OCI-LY3 (cell line): ENCODE results near the gene TNFAIP8L3.

ENCODE experiments used
- H2AFZ ChIP-seq: fragments of 200-600, 300-600 bp; shearing (Covaris generic); 2 replicates; pipeline ENCODE4 v1.6.0; 2014; ENCODE audit warnings: antibody characterized with exemption, low read depth, low read length
- H3K27ac ChIP-seq: fragments of 200-600, 300-600 bp; sonication (generic); 2 replicates; pipeline ENCODE4 v1.5.1; 2014; ENCODE audit warnings: mild to moderate bottlenecking, low read length, moderate library complexity, mixed read lengths
- H3K27me3 ChIP-seq: fragments of 200-600, 300-600 bp; sonication (generic); 2 replicates; pipeline ENCODE4 v1.6.1; 2014; ENCODE audit warnings: low read depth, low read length, mixed read lengths
- H3K36me3 ChIP-seq: fragments of 200-600, 300-600 bp; sonication (generic); replicated peaks from 2 replicates; pipeline ENCODE3; 2014; ENCODE audit warnings: low read depth, low read length, mixed read lengths
- H3K4me1 ChIP-seq: fragments of 300-600, 200-600 bp; sonication (generic); 2 replicates; pipeline ENCODE4 v1.6.1; 2014; ENCODE audit warnings: low read length, mixed read lengths
- H3K4me2 ChIP-seq: fragments of 200-600, 300-600 bp; sonication (generic); 2 replicates; pipeline ENCODE4 v1.6.1; 2014; ENCODE audit warnings: low read length, mixed read lengths
- H3K4me3 ChIP-seq: fragments of 300-600, 200-600 bp; sonication (generic); 2 replicates; pipeline ENCODE4 v1.5.1; 2014; ENCODE audit warnings: antibody characterized with exemption, mild to moderate bottlenecking, low read length, moderate library complexity
- H3K79me2 ChIP-seq: fragments of 300-600, 200-600 bp; shearing (Covaris generic); 2 replicates; pipeline ENCODE4 v1.6.1; 2014; ENCODE audit warnings: mild to moderate bottlenecking, low read length, mixed read lengths
- H3K9ac ChIP-seq: fragments of 300-600, 200-600 bp; shearing (Covaris generic); 2 replicates; pipeline ENCODE4 v1.6.0; 2014; ENCODE audit warnings: mild to moderate bottlenecking, low read length, moderate library complexity
- H3K9me3 ChIP-seq: fragments of 200-600, 300-600 bp; shearing (Covaris generic); 2 replicates; pipeline ENCODE4 v1.6.1; 2014; ENCODE audit warnings: low read length, mixed read lengths; ENCODE audit not compliant: insufficient read depth
- H4K20me1 ChIP-seq: fragments of 200-600, 300-600 bp; sonication (generic); 2 replicates; pipeline ENCODE4 v1.6.1; 2016; ENCODE audit warnings: low read length, mixed read lengths; ENCODE audit not compliant: insufficient read depth
- EZH2phosphoT487 ChIP-seq: fragments of 200-600 bp; shearing (Covaris generic); IDR thresholded peaks from 2 replicates; pipeline ENCODE4 v1.6.1; 2018; ENCODE audit warnings: antibody characterized with exemption, mixed run types, low read depth
- TF ChIP-seq, protein P1 (sequence below): fragments of 200-600, 300-600 bp; sonication (generic); IDR thresholded peaks from 2 replicates; pipeline ENCODE4 v1.5.1; 2014; ENCODE audit warnings: antibody characterized with exemption, low read length, low read depth

The TNFAIP8L3 gene

DNA sequence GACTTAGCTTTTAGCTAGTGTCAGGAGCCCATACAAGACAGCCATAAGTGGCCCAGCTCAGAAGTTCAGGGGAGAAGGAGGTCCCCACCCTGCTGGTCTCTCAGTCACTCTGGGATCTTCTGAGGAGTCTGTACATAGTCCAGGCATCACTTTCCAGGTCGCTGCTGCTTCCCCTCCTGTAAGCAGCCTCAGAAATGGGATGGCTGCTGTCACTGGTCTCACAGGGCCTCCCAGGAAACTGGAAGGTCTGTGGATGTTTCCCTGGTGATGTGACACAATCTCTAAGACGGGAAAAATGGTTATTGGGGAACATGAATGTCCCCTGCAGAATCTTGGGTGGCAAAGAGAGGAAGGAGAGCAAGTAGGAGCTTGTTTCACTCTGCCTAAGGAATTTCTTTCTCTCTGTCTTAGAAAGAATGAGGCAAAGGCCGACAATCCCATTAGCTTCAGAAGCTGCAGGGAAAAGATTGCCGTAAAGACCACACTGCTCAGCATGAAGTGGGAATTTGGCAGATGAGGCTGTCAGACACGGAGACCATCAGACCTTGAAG lies 43.2 kb upstream of the TNFAIP8L3 start:
- H3K9ac ChIP-seq: no peak overlapping the region
- H3K36me3 ChIP-seq: no peaks in the 10 kb centered on the region
- H3K27ac ChIP-seq: no peak overlapping the region
- TF ChIP-seq EZH2phosphoT487: no peak
- TF ChIP-seq, protein P1, sequence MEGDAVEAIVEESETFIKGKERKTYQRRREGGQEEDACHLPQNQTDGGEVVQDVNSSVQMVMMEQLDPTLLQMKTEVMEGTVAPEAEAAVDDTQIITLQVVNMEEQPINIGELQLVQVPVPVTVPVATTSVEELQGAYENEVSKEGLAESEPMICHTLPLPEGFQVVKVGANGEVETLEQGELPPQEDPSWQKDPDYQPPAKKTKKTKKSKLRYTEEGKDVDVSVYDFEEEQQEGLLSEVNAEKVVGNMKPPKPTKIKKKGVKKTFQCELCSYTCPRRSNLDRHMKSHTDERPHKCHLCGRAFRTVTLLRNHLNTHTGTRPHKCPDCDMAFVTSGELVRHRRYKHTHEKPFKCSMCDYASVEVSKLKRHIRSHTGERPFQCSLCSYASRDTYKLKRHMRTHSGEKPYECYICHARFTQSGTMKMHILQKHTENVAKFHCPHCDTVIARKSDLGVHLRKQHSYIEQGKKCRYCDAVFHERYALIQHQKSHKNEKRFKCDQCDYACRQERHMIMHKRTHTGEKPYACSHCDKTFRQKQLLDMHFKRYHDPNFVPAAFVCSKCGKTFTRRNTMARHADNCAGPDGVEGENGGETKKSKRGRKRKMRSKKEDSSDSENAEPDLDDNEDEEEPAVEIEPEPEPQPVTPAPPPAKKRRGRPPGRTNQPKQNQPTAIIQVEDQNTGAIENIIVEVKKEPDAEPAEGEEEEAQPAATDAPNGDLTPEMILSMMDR: no peak
- H3K79me2 ChIP-seq: no peaks in the 10 kb centered on the region
- peaks cover 5% of the 10 kb centered on the region; the same call in 1 of the 2 replicates for H3K4me1 ChIP-seq
- no peaks in the 10 kb centered on the region for H3K9me3 ChIP-seq
- no peak overlapping the region for H3K4me2 ChIP-seq
- no peaks in the 10 kb centered on the region for H4K20me1 ChIP-seq
- no peak overlapping the region for H2AFZ ChIP-seq
- no peak overlapping the region for H3K4me3 ChIP-seq
- H3K27me3 ChIP-seq: no peaks in the 10 kb centered on the region

DNA sequence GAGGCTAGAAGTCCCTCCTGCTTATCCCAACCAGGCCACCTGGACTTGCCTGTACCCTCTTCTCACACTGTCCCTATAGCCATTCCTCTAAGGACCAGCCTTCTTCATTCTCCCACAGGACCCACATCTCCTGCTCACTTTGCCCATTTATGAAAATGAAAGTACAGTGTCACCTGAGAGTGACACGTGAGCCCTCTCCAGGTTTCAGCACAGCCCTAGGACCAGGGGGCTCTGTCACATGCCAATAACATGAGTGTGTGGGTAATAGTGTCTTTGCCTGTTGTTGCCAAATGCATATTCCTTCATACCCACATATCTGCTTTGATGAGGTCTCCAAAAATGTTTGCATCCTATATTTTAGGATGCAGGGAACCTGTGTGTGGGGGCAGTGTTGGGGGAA lies 42.3 kb upstream of the TNFAIP8L3 start:
- Histone ChIP-seq H3K4me1 (peaks cover 5% of the 10 kb centered on the region; the same call in 1 of the 2 replicates), H3K36me3 (no peaks in the 10 kb centered on the region), H3K9ac (no peak overlapping the region), H2AFZ (0 out of 2 replicates have a peak overlapping the region, but pooled peaks have one; percentile 15), H3K79me2 (no peaks in the 10 kb centered on the region), H3K27me3 (no peaks in the 10 kb centered on the region), H3K4me2 (no peak overlapping the region; the same call in 1 of the 2 replicates), H4K20me1 (no peaks in the 10 kb centered on the region), H3K27ac (no peak overlapping the region), H3K9me3 (no peaks in the 10 kb centered on the region), H3K4me3 (no peak overlapping the region)
- no peak for TF ChIP-seq EZH2phosphoT487
- TF ChIP-seq, protein P1: no peak

DNA sequence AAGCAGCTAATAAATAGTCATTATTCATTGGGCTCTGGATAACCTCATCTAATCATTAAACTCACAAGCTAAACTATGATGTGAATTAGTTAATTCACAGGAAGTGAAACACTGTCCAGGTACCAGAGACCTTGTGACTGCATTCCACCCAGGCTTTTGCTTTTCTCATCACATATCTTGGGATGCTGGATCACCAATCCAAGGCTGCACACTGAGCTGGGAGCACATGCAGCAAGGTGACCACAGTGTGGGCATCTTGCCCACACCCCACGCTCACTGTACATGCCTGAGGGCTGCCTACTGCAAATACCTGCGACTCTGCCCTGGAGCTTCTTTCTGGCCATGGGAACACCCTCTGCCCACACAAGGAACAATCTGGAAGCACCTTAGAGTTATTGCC lies 40.6 kb upstream of the TNFAIP8L3 start:
- peaks cover 5% of the 10 kb centered on the region; the same call in 1 of the 2 replicates for H3K4me1 ChIP-seq
- no peaks in the 10 kb centered on the region for H3K36me3 ChIP-seq
- no peak overlapping the region for H3K4me2 ChIP-seq
- no peaks in the 10 kb centered on the region for H3K79me2 ChIP-seq
- no peaks in the 10 kb centered on the region for H3K27me3 ChIP-seq
- TF ChIP-seq EZH2phosphoT487: no peak
- TF ChIP-seq, protein P1: no peak
- H3K4me3 ChIP-seq: no peak overlapping the region
- H3K27ac ChIP-seq: no peak overlapping the region
- H4K20me1 ChIP-seq: no peaks in the 10 kb centered on the region
- H3K9me3 ChIP-seq: no peaks in the 10 kb centered on the region
- H2AFZ ChIP-seq: no peak overlapping the region
- H3K9ac ChIP-seq: no peak overlapping the region

DNA sequence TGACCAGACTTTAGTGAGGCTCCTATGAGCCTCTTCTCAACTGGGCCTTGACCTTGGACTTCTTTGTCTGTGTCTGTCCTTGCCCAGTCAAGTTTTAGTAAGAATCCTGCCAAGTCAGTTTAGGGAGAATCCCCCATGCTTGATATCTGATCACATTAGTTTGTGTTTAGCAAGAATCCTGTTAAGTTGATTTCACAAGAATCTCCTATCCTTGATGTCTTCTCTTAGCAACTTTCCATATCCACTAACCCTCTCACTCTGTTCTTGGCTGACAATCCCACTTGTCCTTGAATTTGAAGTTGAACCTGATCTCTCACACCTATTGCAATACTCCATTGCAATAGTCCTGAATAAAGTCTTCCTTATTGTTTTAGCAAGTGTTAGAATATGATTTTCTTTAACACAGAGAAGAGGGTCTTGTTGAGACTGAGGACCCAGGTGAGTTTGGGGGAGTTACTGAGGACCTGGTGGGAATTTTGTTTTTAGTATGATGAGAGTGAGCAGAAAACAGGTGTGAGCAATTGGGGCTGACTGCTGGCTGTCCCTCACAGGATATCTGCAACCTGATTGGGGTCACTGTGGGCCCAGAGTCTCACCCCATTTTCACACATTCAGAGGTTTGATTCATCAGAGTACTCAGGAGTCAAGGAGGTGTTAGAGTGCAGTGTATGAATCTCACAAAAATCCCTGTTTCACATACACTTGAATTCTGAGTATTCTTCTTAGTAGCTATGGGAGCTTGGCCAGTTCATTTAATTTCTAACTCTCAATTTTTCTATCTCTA lies 39.9 kb upstream of the TNFAIP8L3 start:
- Histone ChIP-seq H4K20me1 (no peaks in the 10 kb centered on the region), H3K27me3 (no peaks in the 10 kb centered on the region), H3K36me3 (no peaks in the 10 kb centered on the region), H3K9ac (no peak overlapping the region), H3K27ac (no peak overlapping the region), H3K9me3 (no peaks in the 10 kb centered on the region), H3K4me1 (peaks cover 5% of the 10 kb centered on the region; the same call in 1 of the 2 replicates), H3K4me3 (no peak overlapping the region), H3K4me2 (no peak overlapping the region), H2AFZ (no peak overlapping the region), H3K79me2 (no peaks in the 10 kb centered on the region)
- TF ChIP-seq EZH2phosphoT487: no peak
- TF ChIP-seq, protein P1: no peak
